Measurements from ENCODE around the gene SLC22A31. TPM values are rescaled to one million over a fixed set of nuclear protein-coding genes. Genes with fewer than 3 reads are reported as not detected.

Gene SLC22A31
- total RNA-seq, 1 experiment from 2014 or later = 4.5 TPM

DNA sequence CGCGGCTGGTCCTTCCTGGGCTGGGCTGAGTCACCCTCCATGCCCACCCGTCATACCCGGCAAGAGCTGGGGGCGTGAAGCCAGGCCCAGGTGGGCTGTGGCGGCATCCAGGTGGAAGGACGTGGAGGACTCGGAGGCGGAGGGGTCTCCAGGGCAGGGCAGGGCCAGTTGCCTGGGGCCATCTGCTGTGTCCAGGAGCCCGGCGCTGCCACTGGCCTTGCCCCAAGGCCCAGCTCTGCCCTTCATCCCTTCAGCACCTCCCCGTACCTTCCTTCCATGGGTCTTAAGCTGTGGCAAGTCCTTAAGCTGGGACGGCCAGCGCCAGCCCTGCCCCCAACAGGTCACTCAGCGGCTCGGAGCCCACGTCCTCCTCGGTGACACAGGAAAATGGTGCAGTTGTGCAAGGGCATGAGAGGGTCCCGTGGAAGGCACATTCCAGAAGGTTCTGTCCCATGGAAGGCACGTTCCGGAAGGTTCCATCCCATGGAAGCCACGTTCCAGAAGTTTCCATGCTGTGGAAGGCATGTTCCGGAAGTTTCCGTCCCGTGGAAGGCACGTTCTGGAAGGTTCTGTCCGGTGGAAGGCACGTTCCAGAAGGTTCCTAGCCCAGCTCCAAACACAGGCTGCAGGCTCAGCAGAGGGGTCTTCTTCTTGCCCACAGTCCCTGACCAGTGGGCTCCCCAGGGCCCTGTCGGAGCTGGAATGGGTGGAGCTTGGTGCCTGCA, 39.2 kb downstream of the SLC22A31 start:
- POLR2A ChIA-PET = no interaction called here

GRCh38 chr16:89159850-89160354, 40.4 kb downstream of the SLC22A31 start:
- Histone ChIP-seq H3K4me1 (ENCODE audit: control insufficient read depth, insufficient read depth, low read length) (no peaks in the 10 kb centered on the region), H3K27ac (ENCODE audit: low read length) (no peak overlapping the region), H3K9me3 (ENCODE audit: control insufficient read depth, insufficient read depth, low read depth, low read length) (no peaks in the 10 kb centered on the region), H3K36me3 (ENCODE audit: control insufficient read depth, insufficient read depth, low read length) (no peaks in the 10 kb centered on the region), H3K27me3 (ENCODE audit: control insufficient read depth, insufficient read depth, low read length) (no peaks in the 10 kb centered on the region), H3K4me3 (ENCODE audit: low read depth in 2 of 2, low read length in 2 of 2) (no peak overlapping the region)
- ATAC-seq = no peak
- ChIA-PET POLR2A (no interaction called here), CTCF (no interaction called here)
- DNase-seq (ENCODE audit: low read depth, low spot score) = no peak
- no TSS peak for BruUV-seq (replicated peaks)
- intact Hi-C loops (cut with micrococcal nuclease; ENCODE audit: unreplicated experiment) = loop anchor here (10.0 kb wide), 1 partner anchor 345 kb away; the partner anchor contains the start of gene APRT
- in situ Hi-C loops (cut with HindIII; ENCODE audit: low pct_unique_long_range_greater_than_20kb, low sequenced_read_pairs) = no loop called here
- TF ChIP-seq POLR2AphosphoS5 (IDR thresholded peaks at IDR 0.05; ENCODE audit: low read depth, low read length) = no peak
- TF ChIP-seq REST (IDR thresholded peaks at IDR 0.05; ENCODE audit: insufficient read depth in 1 of 2, low read depth in 2 of 2, low read length in 1 of 2) = no peak
- TF ChIP-seq TCF7L2 (IDR thresholded peaks at IDR 0.05; ENCODE audit: low read depth, low read length) = no peak
- TF ChIP-seq, protein P1, sequence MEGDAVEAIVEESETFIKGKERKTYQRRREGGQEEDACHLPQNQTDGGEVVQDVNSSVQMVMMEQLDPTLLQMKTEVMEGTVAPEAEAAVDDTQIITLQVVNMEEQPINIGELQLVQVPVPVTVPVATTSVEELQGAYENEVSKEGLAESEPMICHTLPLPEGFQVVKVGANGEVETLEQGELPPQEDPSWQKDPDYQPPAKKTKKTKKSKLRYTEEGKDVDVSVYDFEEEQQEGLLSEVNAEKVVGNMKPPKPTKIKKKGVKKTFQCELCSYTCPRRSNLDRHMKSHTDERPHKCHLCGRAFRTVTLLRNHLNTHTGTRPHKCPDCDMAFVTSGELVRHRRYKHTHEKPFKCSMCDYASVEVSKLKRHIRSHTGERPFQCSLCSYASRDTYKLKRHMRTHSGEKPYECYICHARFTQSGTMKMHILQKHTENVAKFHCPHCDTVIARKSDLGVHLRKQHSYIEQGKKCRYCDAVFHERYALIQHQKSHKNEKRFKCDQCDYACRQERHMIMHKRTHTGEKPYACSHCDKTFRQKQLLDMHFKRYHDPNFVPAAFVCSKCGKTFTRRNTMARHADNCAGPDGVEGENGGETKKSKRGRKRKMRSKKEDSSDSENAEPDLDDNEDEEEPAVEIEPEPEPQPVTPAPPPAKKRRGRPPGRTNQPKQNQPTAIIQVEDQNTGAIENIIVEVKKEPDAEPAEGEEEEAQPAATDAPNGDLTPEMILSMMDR (IDR thresholded peaks at IDR 0.05) = no peak
- no peak for TF ChIP-seq SIN3A (IDR thresholded peaks at IDR 0.05; ENCODE audit: borderline replicate concordance, insufficient read depth, low read depth, low read length)

More for the DNA sequence above, 39.2 kb downstream of the SLC22A31 start:
- H3K36me3 ChIP-seq (ENCODE audit: control insufficient read depth, insufficient read depth, low read length) = no peaks in the 10 kb centered on the region
- ATAC-seq (no peak), DNase-seq (ENCODE audit: low read depth, low spot score) (no peak)
- BruUV-seq (replicated peaks) = no TSS peak
- CTCF ChIA-PET = no interaction called here
- no peak overlapping the region for H3K4me3 ChIP-seq (ENCODE audit: low read depth in 2 of 2, low read length in 2 of 2)
- H3K4me1 ChIP-seq (ENCODE audit: control insufficient read depth, insufficient read depth, low read length) = no peaks in the 10 kb centered on the region
- no peak overlapping the region for H3K27ac ChIP-seq (ENCODE audit: low read length)
- no peak for TF ChIP-seq SIN3A (IDR thresholded peaks at IDR 0.05; ENCODE audit: borderline replicate concordance, insufficient read depth, low read depth, low read length)
- no peak for TF ChIP-seq REST (IDR thresholded peaks at IDR 0.05; ENCODE audit: insufficient read depth in 1 of 2, low read depth in 2 of 2, low read length in 1 of 2)
- TF ChIP-seq TCF7L2 (IDR thresholded peaks at IDR 0.05; ENCODE audit: low read depth, low read length) = no peak
- TF ChIP-seq, protein P1 (IDR thresholded peaks at IDR 0.05) = no peak
- no peak for TF ChIP-seq POLR2AphosphoS5 (IDR thresholded peaks at IDR 0.05; ENCODE audit: low read depth, low read length)
- H3K27me3 ChIP-seq (ENCODE audit: control insufficient read depth, insufficient read depth, low read length) = no peaks in the 10 kb centered on the region
- in situ Hi-C loops (cut with HindIII; ENCODE audit: low pct_unique_long_range_greater_than_20kb, low sequenced_read_pairs) = no loop called here
- intact Hi-C loops (cut with micrococcal nuclease; ENCODE audit: unreplicated experiment) = loop anchor here (10.0 kb wide), 1 partner anchor 346 kb away; the partner anchor contains the start of gene APRT
- H3K9me3 ChIP-seq (ENCODE audit: control insufficient read depth, insufficient read depth, low read depth, low read length) = no peaks in the 10 kb centered on the region
